Esophagus squamous epithelium (tissue), 5 donors: ENCODE data around the gene CTIF. TPM values are rescaled to one million over a fixed set of nuclear protein-coding genes. Genes with fewer than 3 reads are reported as not detected.

Experiments
- DNase-seq: peaks from one replicate; lab custom pipeline; 2025; lab: John Stamatoyannopoulos, UW
- H3K27ac ChIP-seq, 4 donors: fragments of 200-600 bp; sonication (generic); one replicate each; pipeline ENCODE4 v1.5.1; 2016 to 2019; ENCODE audit warnings: mild to moderate bottlenecking in 1 of 4
- H3K27me3 ChIP-seq, 4 donors: fragments of 200-600 bp; sonication (generic); 1 replicate in 3 of 4; 2 replicates in 1 of 4; pipeline versions ENCODE4 v1.5.1 to v1.6.0; 2017 to 2021; ENCODE audit warnings: antibody characterized with exemption in 1 of 4
- H3K36me3 ChIP-seq, 3 donors: fragments of 200-600 bp; sonication (generic); one replicate each; pipeline ENCODE4 v1.5.1; 2016 to 2019
- H3K4me1 ChIP-seq, 3 donors: fragments of 200-600 bp; sonication (generic); one replicate each; pipeline ENCODE4 v1.5.1; 2017 to 2019
- H3K4me3 ChIP-seq, 4 donors: fragments of 200-600 bp; sonication (generic); 1 replicate in 3 of 4; 2 replicates in 1 of 4; pipeline ENCODE4 v1.5.1; 2016 to 2019; ENCODE audit warnings: mild to moderate bottlenecking in 2 of 4, moderate library complexity in 1 of 4
- H3K9me3 ChIP-seq, 3 donors: fragments of 200-600 bp; sonication (generic); one replicate each; pipeline ENCODE4 v1.5.1; 2016 to 2019
- POLR2A ChIP-seq, 4 donors: fragments of 450-650 bp; IDR thresholded peaks; one replicate each; pipeline ENCODE4 v1.6.1; 2017; ENCODE audit warnings: antibody characterized with exemption in 4 of 4, mild to moderate bottlenecking in 4 of 4, moderate library complexity in 3 of 4
- WGBS, 2 donors: methylation state at CpG; one replicate each; pipeline ENCODE4 v1.1.5; 2018; 5-methylcytosine and 5-hydroxymethylcytosine counted together
- intact Hi-C: fragments of 100-400 bp; cut with DNase I; formaldehyde crosslinking; loops from one replicate; pipeline ENCODE4 v1.15.0; 2022
- total RNA-seq, 4 donors: library from RNA; depleted of rRNA; stranded (reverse); fragments of >200 nt; gene quantifications; one replicate each; pipeline ENCODE4 v1.1.0, GENCODE V29; 2016
- TF ChIP-seq, protein P1 (sequence below), 6 experiments: fragments of 450-650 bp in 4 of 6; fragments of 200-600 bp in 2 of 6; sonication (generic) in 2 of 6; IDR thresholded peaks; one replicate each; pipeline ENCODE4 v1.5.1; 2016 to 2019; ENCODE audit warnings: antibody characterized with exemption in 6 of 6, mild to moderate bottlenecking in 4 of 6, moderate library complexity in 4 of 6
- donor health status: DM: yes; HTN: yes; CAD: no.

The CTIF gene
- total RNA-seq, 4 donors from 2014 or later = 4.7 to 24.2 (median 10.2) TPM

GRCh38 chr18:48619501-48619900, 80.7 kb downstream of the CTIF start:
- H3K36me3 ChIP-seq = peaks cover 0 to 29% (median 0%) of the 10 kb centered on the region in 3 donors
- H3K27me3 ChIP-seq = no peaks in the 10 kb centered on the region
- intact Hi-C loops = no loop called here
- DNase-seq = no peak
- TF ChIP-seq, protein P1, sequence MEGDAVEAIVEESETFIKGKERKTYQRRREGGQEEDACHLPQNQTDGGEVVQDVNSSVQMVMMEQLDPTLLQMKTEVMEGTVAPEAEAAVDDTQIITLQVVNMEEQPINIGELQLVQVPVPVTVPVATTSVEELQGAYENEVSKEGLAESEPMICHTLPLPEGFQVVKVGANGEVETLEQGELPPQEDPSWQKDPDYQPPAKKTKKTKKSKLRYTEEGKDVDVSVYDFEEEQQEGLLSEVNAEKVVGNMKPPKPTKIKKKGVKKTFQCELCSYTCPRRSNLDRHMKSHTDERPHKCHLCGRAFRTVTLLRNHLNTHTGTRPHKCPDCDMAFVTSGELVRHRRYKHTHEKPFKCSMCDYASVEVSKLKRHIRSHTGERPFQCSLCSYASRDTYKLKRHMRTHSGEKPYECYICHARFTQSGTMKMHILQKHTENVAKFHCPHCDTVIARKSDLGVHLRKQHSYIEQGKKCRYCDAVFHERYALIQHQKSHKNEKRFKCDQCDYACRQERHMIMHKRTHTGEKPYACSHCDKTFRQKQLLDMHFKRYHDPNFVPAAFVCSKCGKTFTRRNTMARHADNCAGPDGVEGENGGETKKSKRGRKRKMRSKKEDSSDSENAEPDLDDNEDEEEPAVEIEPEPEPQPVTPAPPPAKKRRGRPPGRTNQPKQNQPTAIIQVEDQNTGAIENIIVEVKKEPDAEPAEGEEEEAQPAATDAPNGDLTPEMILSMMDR (IDR thresholded peaks at IDR 0.05) = no peak
- no peak for TF ChIP-seq POLR2A (IDR thresholded peaks at IDR 0.05)
- no peaks in the 10 kb centered on the region for H3K9me3 ChIP-seq
- no peak overlapping the region for H3K4me3 ChIP-seq
- H3K4me1 ChIP-seq = peaks cover 0 to 41% (median 6%) of the 10 kb centered on the region in 3 donors
- no peak overlapping the region for H3K27ac ChIP-seq
- 90 to 100% methylated on average over 1 to 6 of the region's 16 CpGs for WGBS, 2 donors

- H3K36me3 ChIP-seq = peaks cover 0 to 29% (median 0%) of the 10 kb centered on the region in 3 donors
- no peak for DNase-seq
- intact Hi-C loops = no loop called here
- 94% methylated on average over 2 to 3 of the region's 3 CpGs for WGBS, 2 donors
- H3K4me1 ChIP-seq = peaks cover 0 to 41% (median 6%) of the 10 kb centered on the region in 3 donors
- H3K27ac ChIP-seq = no peak overlapping the region
- TF ChIP-seq, protein P1 (IDR thresholded peaks at IDR 0.05) = no peak
- TF ChIP-seq POLR2A (IDR thresholded peaks at IDR 0.05) = no peak
- no peaks in the 10 kb centered on the region for H3K9me3 ChIP-seq
- no peak overlapping the region for H3K4me3 ChIP-seq
- H3K27me3 ChIP-seq = no peaks in the 10 kb centered on the region
Observed at GRCh38 chr18:48620071-48620470, 81.2 kb downstream of the CTIF start.

DNA sequence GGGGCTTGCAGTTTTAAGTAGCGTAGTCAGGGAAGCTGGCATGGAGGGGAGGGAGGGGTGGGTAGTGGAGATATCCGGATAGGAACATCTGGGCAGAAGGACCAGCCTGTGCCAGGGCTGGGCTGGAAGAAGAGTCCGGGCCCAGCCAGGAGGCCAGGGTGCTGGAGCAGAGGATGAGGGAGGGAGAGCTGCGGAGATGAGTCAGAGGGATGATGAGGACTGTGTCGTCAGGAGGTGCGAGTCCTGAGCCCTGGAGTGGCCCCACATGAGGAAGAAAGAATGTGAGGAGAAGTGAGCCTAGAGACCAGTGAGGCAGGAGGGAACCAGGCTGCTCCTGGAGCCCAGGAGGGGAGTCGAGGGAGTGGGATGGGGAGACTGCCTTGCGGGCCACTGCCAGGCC, 82.4 kb downstream of the CTIF start:
- no peak for DNase-seq
- Histone ChIP-seq H3K4me3 (no peak overlapping the region), H3K9me3 (no peaks in the 10 kb centered on the region), H3K4me1 (peaks cover 0 to 34% (median 4%) of the 10 kb centered on the region in 3 donors), H3K27me3 (no peaks in the 10 kb centered on the region), H3K36me3 (peaks cover 0 to 29% (median 0%) of the 10 kb centered on the region in 3 donors), H3K27ac (peak overlapping the region in 2 of 4 donors; percentile 5 to 67)
- WGBS, 2 donors = 78 to 84% methylated on average over 8 of the region's 8 CpGs
- TF ChIP-seq, protein P1 (IDR thresholded peaks at IDR 0.05) = no peak
- no peak for TF ChIP-seq POLR2A (IDR thresholded peaks at IDR 0.05)
- intact Hi-C loops = no loop called here

GRCh38 chr18:48621815-48622555, 83.2 kb downstream of the CTIF start:
- H3K4me1 ChIP-seq = peaks cover 0 to 26% (median 0%) of the 10 kb centered on the region in 3 donors
- no peaks in the 10 kb centered on the region for H3K9me3 ChIP-seq
- no peaks in the 10 kb centered on the region for H3K27me3 ChIP-seq
- no peak for DNase-seq
- intact Hi-C loops = no loop called here
- TF ChIP-seq POLR2A (IDR thresholded peaks at IDR 0.05) = no peak
- TF ChIP-seq, protein P1 (IDR thresholded peaks at IDR 0.05) = no peak
- WGBS, 2 donors = 71 to 89% methylated on average over 10 of the region's 11 CpGs
- H3K4me3 ChIP-seq = no peak overlapping the region
- H3K36me3 ChIP-seq = peaks cover 0 to 29% (median 0%) of the 10 kb centered on the region in 3 donors
- peak overlapping the region in 2 of 4 donors; percentile 5 to 67 for H3K27ac ChIP-seq

DNA sequence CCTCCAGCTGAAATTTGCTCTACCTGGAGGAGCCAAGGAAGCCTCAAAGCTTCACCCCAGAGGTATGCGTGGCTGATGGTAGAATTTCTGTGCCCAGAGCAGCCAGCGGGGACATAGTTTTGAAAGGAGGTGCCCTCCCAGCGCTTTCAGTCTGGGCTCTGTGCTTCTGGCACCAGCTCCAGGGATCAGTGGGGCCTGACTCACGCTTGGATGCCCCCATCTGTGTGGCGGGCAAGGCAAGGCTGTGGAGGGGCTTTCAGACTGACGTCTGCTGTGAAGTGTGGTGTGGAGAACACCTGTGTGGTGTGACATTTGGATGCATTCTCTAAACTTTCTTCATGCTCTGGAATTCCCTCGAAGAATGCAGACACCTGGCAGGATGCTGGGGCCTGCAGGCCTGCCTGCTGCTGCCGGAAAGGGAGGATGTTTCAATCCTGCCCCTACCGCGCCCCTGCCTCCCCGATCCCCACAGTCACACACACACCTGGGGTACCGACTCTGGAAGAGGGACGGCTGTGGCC, 84.1 kb downstream of the CTIF start:
- no peak for DNase-seq
- Histone ChIP-seq H3K27me3 (no peaks in the 10 kb centered on the region), H3K27ac (peak overlapping the region in 2 of 4 donors; percentile 64 to 67), H3K4me1 (peaks cover 0 to 16% (median 0%) of the 10 kb centered on the region in 3 donors), H3K36me3 (peaks cover 0 to 29% (median 0%) of the 10 kb centered on the region in 3 donors), H3K4me3 (no peak overlapping the region), H3K9me3 (no peaks in the 10 kb centered on the region)
- intact Hi-C loops = no loop called here
- TF ChIP-seq, protein P1 (IDR thresholded peaks at IDR 0.05) = no peak
- TF ChIP-seq POLR2A (IDR thresholded peaks at IDR 0.05) = no peak
- WGBS, 2 donors = 64 to 84% methylated on average over 7 to 11 of the region's 13 CpGs
